ENCODE data around the gene MYBPC3.

The MYBPC3 gene

DNA sequence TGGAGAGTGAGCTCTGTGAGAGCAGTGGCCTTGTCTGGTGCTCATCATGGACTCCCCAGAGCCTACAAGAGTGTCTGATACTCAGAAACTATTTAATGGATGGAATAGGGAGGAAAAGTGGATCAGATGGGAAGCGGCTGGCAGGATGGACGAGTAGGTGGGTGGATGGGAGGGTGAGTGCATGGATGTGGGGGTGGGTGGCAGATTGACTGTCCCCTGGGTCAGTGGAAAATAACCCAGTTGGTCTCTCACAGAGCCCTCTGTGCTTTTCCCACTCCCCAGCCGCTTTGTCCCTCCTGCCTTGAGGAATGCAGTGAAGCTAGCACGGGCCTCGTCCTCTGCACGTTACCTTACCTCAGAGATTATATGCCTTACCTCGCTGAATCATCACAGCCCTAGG lies 19.9 kb upstream of the MYBPC3 start:
- H3K4me3 ChIP-seq (ENCODE audit: low read depth, low read length): no peak overlapping the region
- DNase-seq (ENCODE audit: low read depth): no peak
- TF ChIP-seq, protein P1, sequence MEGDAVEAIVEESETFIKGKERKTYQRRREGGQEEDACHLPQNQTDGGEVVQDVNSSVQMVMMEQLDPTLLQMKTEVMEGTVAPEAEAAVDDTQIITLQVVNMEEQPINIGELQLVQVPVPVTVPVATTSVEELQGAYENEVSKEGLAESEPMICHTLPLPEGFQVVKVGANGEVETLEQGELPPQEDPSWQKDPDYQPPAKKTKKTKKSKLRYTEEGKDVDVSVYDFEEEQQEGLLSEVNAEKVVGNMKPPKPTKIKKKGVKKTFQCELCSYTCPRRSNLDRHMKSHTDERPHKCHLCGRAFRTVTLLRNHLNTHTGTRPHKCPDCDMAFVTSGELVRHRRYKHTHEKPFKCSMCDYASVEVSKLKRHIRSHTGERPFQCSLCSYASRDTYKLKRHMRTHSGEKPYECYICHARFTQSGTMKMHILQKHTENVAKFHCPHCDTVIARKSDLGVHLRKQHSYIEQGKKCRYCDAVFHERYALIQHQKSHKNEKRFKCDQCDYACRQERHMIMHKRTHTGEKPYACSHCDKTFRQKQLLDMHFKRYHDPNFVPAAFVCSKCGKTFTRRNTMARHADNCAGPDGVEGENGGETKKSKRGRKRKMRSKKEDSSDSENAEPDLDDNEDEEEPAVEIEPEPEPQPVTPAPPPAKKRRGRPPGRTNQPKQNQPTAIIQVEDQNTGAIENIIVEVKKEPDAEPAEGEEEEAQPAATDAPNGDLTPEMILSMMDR (IDR thresholded peaks at IDR 0.05; ENCODE audit: insufficient read depth, low read depth, low read length, missing control alignments): no peak

- DNase-seq (ENCODE audit: low read depth): no peak
- TF ChIP-seq, protein P1 (IDR thresholded peaks at IDR 0.05; ENCODE audit: insufficient read depth, low read depth, low read length, missing control alignments): no peak
- no peak overlapping the region for H3K4me3 ChIP-seq (ENCODE audit: low read depth, low read length)
Observed at GRCh38 chr11:47369676-47370075, 17.2 kb upstream of the MYBPC3 start.

GRCh38 chr11:47366020-47366490 lies 13.6 kb upstream of the MYBPC3 start:
- DNase-seq (ENCODE audit: low read depth): no peak
- no peak overlapping the region for H3K4me3 ChIP-seq (ENCODE audit: low read depth, low read length)
- TF ChIP-seq, protein P1 (IDR thresholded peaks at IDR 0.05; ENCODE audit: insufficient read depth, low read depth, low read length, missing control alignments): no peak

DNA sequence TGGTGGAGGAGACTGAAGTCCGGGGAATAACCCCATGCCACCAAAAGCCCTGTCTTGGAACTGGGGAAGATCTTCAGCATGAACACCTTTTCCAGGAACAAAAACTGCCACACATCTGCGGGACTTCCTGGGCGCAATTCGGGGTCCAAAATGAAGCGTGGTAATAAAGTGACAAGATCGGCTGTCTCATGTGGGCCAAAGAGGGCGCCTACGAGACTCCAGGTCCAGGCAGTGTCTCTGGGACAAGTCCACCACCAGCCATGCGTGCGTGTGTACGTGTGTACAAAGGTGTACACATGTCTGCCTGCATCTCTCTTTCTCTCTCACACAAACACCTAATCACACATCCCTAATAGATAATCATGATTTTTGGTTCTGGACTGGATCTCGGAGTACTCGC lies 8.9 kb upstream of the MYBPC3 start:
- TF ChIP-seq, protein P1 (IDR thresholded peaks at IDR 0.05; ENCODE audit: insufficient read depth, low read depth, low read length, missing control alignments): no peak
- no peak overlapping the region for H3K4me3 ChIP-seq (ENCODE audit: low read depth, low read length)
- no peak for DNase-seq (ENCODE audit: low read depth)

DNA sequence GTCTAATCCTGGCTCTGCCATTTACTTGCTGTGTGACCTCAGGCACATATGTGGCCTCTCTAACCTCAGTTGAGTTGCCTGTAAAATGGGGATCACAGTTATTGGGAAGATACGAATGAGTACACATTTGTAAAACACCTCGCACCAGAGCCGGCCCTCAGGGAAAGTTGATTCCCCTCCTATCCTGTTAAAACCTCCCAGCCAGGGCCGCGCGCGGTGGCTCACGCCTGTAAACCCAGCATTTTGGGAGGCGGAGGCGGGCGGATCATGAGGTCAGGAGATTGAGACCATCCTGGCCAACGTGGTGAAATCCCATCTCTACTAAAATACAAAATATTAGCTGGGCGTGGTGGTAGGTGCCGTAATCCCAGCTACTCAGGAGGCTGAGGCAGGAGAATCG lies 7.8 kb upstream of the MYBPC3 start:
- no peak overlapping the region for H3K4me3 ChIP-seq (ENCODE audit: low read depth, low read length)
- DNase-seq (ENCODE audit: low read depth): no peak
- TF ChIP-seq, protein P1 (IDR thresholded peaks at IDR 0.05; ENCODE audit: insufficient read depth, low read depth, low read length, missing control alignments): no peak

DNA sequence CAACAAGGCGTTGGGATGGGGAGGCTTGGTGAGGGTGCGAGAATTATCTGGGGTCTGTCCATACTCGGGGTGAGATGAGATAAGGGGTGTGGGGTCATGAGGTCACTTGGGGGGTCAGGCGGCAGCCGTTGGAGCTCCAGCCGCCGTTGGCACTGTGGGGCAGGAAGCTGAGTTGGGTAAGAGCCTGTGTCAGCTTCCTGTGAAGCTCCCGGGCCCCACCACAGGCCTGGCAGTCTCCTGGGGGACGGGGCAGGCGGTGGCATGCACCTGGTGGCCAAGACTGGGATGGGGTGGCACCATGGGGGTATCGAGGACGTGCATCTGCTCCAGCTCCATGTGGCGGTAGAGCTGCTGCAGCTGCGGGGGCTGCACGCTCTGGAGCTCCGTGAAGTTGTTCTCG lies 7.1 kb upstream of the MYBPC3 start:
- TF ChIP-seq, protein P1 (IDR thresholded peaks at IDR 0.05; ENCODE audit: insufficient read depth, low read depth, low read length, missing control alignments): no peak
- no peak for DNase-seq (ENCODE audit: low read depth)
- H3K4me3 ChIP-seq (ENCODE audit: low read depth, low read length): no peak overlapping the region

- H3K4me3 ChIP-seq (ENCODE audit: low read depth, low read length): no peak overlapping the region
- TF ChIP-seq, protein P1 (IDR thresholded peaks at IDR 0.05; ENCODE audit: insufficient read depth, low read depth, low read length, missing control alignments): no peak
- DNase-seq (ENCODE audit: low read depth): no peak
Observed at GRCh38 chr11:47359162-47359561, 6.7 kb upstream of the MYBPC3 start.
